Measurements from ENCODE around the gene CAPZB. TPM values are rescaled to one million over a fixed set of nuclear protein-coding genes. Genes with fewer than 3 reads are reported as not detected.

CAPZB gene
- total RNA-seq, 1 donor from 2014 or later = 291 TPM

- H3K9me3 Mint-ChIP-seq = no peaks in the 10 kb centered on the region
- peaks cover 13% of the 10 kb centered on the region for H3K4me1 Mint-ChIP-seq
- DNase-seq = no peak
- peaks cover 37% of the 10 kb centered on the region for H3K36me3 Mint-ChIP-seq (ENCODE audit: low read depth)
- H3K27me3 Mint-ChIP-seq = no peaks in the 10 kb centered on the region
- H3K4me3 Mint-ChIP-seq = no peak overlapping the region
- intact Hi-C loops (cut with micrococcal nuclease) = no loop called here
- H3K27ac Mint-ChIP-seq = no peak overlapping the region
Measured at GRCh38 chr1:19374926-19375325, 110.4 kb downstream of the CAPZB start.

GRCh38 chr1:19374083-19374801, 111.1 kb downstream of the CAPZB start:
- DNase-seq = no peak
- Mint-ChIP-seq H3K27me3 (no peaks in the 10 kb centered on the region), H3K4me3 (no peak overlapping the region), H3K36me3 (ENCODE audit: low read depth) (peaks cover 32% of the 10 kb centered on the region), H3K9me3 (no peaks in the 10 kb centered on the region), H3K27ac (no peak overlapping the region), H3K4me1 (peaks cover 9% of the 10 kb centered on the region)
- intact Hi-C loops (cut with micrococcal nuclease) = no loop called here

- Mint-ChIP-seq H3K4me1 (peaks cover 8% of the 10 kb centered on the region), H3K9me3 (no peaks in the 10 kb centered on the region), H3K4me3 (no peak overlapping the region), H3K36me3 (ENCODE audit: low read depth) (peaks cover 30% of the 10 kb centered on the region), H3K27me3 (no peaks in the 10 kb centered on the region), H3K27ac (no peak overlapping the region)
- intact Hi-C loops (cut with micrococcal nuclease) = no loop called here
- DNase-seq = no peak
Measured at GRCh38 chr1:19373211-19374082, 111.9 kb downstream of the CAPZB start.

GRCh38 chr1:19372602-19373001, 112.7 kb downstream of the CAPZB start:
- Mint-ChIP-seq H3K27me3 (no peaks in the 10 kb centered on the region), H3K36me3 (ENCODE audit: low read depth) (peaks cover 22% of the 10 kb centered on the region), H3K4me1 (peaks cover 4% of the 10 kb centered on the region), H3K9me3 (no peaks in the 10 kb centered on the region), H3K4me3 (no peak overlapping the region), H3K27ac (no peak overlapping the region)
- DNase-seq = no peak
- intact Hi-C loops (cut with micrococcal nuclease) = no loop called here

GRCh38 chr1:19372136-19372514, 113.2 kb downstream of the CAPZB start:
- intact Hi-C loops (cut with micrococcal nuclease) = no loop called here

GRCh38 chr1:19371226-19372135, 113.9 kb downstream of the CAPZB start:
- peaks cover 4% of the 10 kb centered on the region for H3K4me1 Mint-ChIP-seq
- H3K36me3 Mint-ChIP-seq (ENCODE audit: low read depth) = peaks cover 13% of the 10 kb centered on the region
- H3K4me3 Mint-ChIP-seq = no peak overlapping the region
- H3K27ac Mint-ChIP-seq = no peak overlapping the region
- H3K9me3 Mint-ChIP-seq = no peaks in the 10 kb centered on the region
- intact Hi-C loops (cut with micrococcal nuclease) = no loop called here
- DNase-seq = no peak
- H3K27me3 Mint-ChIP-seq = no peaks in the 10 kb centered on the region

More at GRCh38 chr1:19372136-19372514, 113.2 kb downstream of the CAPZB start:
- no peak for DNase-seq
- Mint-ChIP-seq H3K4me3 (no peak overlapping the region), H3K4me1 (peaks cover 3% of the 10 kb centered on the region), H3K27me3 (no peaks in the 10 kb centered on the region), H3K9me3 (no peaks in the 10 kb centered on the region), H3K36me3 (ENCODE audit: low read depth) (peaks cover 20% of the 10 kb centered on the region), H3K27ac (no peak overlapping the region)

GRCh38 chr1:19370453-19371170, 114.7 kb downstream of the CAPZB start:
- H3K9me3 Mint-ChIP-seq = no peaks in the 10 kb centered on the region
- intact Hi-C loops (cut with micrococcal nuclease) = no loop called here
- peak overlapping the region; percentile 48 for H3K27ac Mint-ChIP-seq
- DNase-seq = no peak
- no peaks in the 10 kb centered on the region for H3K27me3 Mint-ChIP-seq
- peaks cover 5% of the 10 kb centered on the region for H3K4me1 Mint-ChIP-seq
- no peak overlapping the region for H3K4me3 Mint-ChIP-seq
- peaks cover 13% of the 10 kb centered on the region for H3K36me3 Mint-ChIP-seq (ENCODE audit: low read depth)

- DNase-seq = no peak
- peak overlapping the region; percentile 37 for H3K27ac Mint-ChIP-seq
- H3K4me3 Mint-ChIP-seq = no peak overlapping the region
- H3K27me3 Mint-ChIP-seq = no peaks in the 10 kb centered on the region
- peaks cover 6% of the 10 kb centered on the region for H3K4me1 Mint-ChIP-seq
- peaks cover 12% of the 10 kb centered on the region for H3K36me3 Mint-ChIP-seq (ENCODE audit: low read depth)
- intact Hi-C loops (cut with micrococcal nuclease) = no loop called here
- H3K9me3 Mint-ChIP-seq = no peaks in the 10 kb centered on the region
Measured at GRCh38 chr1:19369396-19370090, 115.8 kb downstream of the CAPZB start.

GRCh38 chr1:19368964-19369363, 116.4 kb downstream of the CAPZB start:
- DNase-seq = no peak
- no peaks in the 10 kb centered on the region for H3K9me3 Mint-ChIP-seq
- intact Hi-C loops (cut with micrococcal nuclease) = no loop called here
- no peak overlapping the region for H3K4me3 Mint-ChIP-seq
- peaks cover 14% of the 10 kb centered on the region for H3K36me3 Mint-ChIP-seq (ENCODE audit: low read depth)
- peaks cover 7% of the 10 kb centered on the region for H3K4me1 Mint-ChIP-seq
- H3K27me3 Mint-ChIP-seq = no peaks in the 10 kb centered on the region
- no peak overlapping the region for H3K27ac Mint-ChIP-seq

GRCh38 chr1:19368050-19368449, 117.3 kb downstream of the CAPZB start:
- H3K4me1 Mint-ChIP-seq = peaks cover 7% of the 10 kb centered on the region
- H3K9me3 Mint-ChIP-seq = no peaks in the 10 kb centered on the region
- intact Hi-C loops (cut with micrococcal nuclease) = no loop called here
- no peak for DNase-seq
- H3K4me3 Mint-ChIP-seq = no peak overlapping the region
- H3K27ac Mint-ChIP-seq = no peak overlapping the region
- no peaks in the 10 kb centered on the region for H3K27me3 Mint-ChIP-seq
- H3K36me3 Mint-ChIP-seq (ENCODE audit: low read depth) = peaks cover 14% of the 10 kb centered on the region

- no peaks in the 10 kb centered on the region for H3K9me3 Mint-ChIP-seq
- no peak overlapping the region for H3K4me3 Mint-ChIP-seq
- H3K27ac Mint-ChIP-seq = no peak overlapping the region
- H3K36me3 Mint-ChIP-seq (ENCODE audit: low read depth) = peaks cover 15% of the 10 kb centered on the region
- peaks cover 7% of the 10 kb centered on the region for H3K4me1 Mint-ChIP-seq
- intact Hi-C loops (cut with micrococcal nuclease) = no loop called here
- no peaks in the 10 kb centered on the region for H3K27me3 Mint-ChIP-seq
- no peak for DNase-seq
Measured at GRCh38 chr1:19367584-19368041, 117.7 kb downstream of the CAPZB start.

- Mint-ChIP-seq H3K36me3 (ENCODE audit: low read depth) (peaks cover 16% of the 10 kb centered on the region), H3K4me1 (peaks cover 7% of the 10 kb centered on the region), H3K9me3 (no peaks in the 10 kb centered on the region), H3K27ac (no peak overlapping the region), H3K27me3 (no peaks in the 10 kb centered on the region), H3K4me3 (no peak overlapping the region)
- DNase-seq = no peak
- intact Hi-C loops (cut with micrococcal nuclease) = no loop called here
Measured at GRCh38 chr1:19366599-19367536, 118.5 kb downstream of the CAPZB start.
